ENCODE data around the gene SORCS2. TPM values are rescaled to one million over a fixed set of nuclear protein-coding genes. Genes with fewer than 3 reads are reported as not detected.

Gene SORCS2
- total RNA-seq, 1 donor from 2014 or later = 5.2 TPM

GRCh38 chr4:7612311-7612897 lies 420.1 kb downstream of the SORCS2 start:
- H3K36me3 Mint-ChIP-seq = no peaks in the 10 kb centered on the region
- Histone ChIP-seq H3K79me2 (ENCODE audit: low read depth) (no peaks in the 10 kb centered on the region), H3K9me3 (ENCODE audit: low read depth) (no peaks in the 10 kb centered on the region), H3K4me1 (no peaks in the 10 kb centered on the region), H3K4me3 (no peak overlapping the region), H2AFZ (replicated peaks) (no peak overlapping the region), H3K9ac (no peak overlapping the region), H3F3A (ENCODE audit: low read depth) (no peaks in the 10 kb centered on the region), H3K4me2 (no peak overlapping the region), H3K27ac (no peak overlapping the region), H3K27me3 (no peaks in the 10 kb centered on the region), H3K36me3 (no peaks in the 10 kb centered on the region), H4K20me1 (ENCODE audit: low read depth) (no peaks in the 10 kb centered on the region)
- peaks cover 19% of the 10 kb centered on the region for H3K4me1 Mint-ChIP-seq
- no peak overlapping the region for H3K27ac Mint-ChIP-seq
- no peak for DNase-seq (ENCODE audit: low spot score)
- H3K27me3 Mint-ChIP-seq (ENCODE audit: insufficient read depth, low read depth) = peaks cover 4% of the 10 kb centered on the region
- TF ChIP-seq CTCF (IDR thresholded peaks at IDR 0.05) (no peak), EZH2phosphoT487 (IDR thresholded peaks at IDR 0.05) (no peak), EZH2 (IDR thresholded peaks at IDR 0.05) (no peak)
- H3K9me3 Mint-ChIP-seq = peaks cover 2% of the 10 kb centered on the region
- no peak overlapping the region for H3K4me3 Mint-ChIP-seq

GRCh38 chr4:7614350-7614949 lies 422.1 kb downstream of the SORCS2 start:
- Histone ChIP-seq H3K9me3 (ENCODE audit: low read depth) (no peaks in the 10 kb centered on the region), H3K4me1 (no peaks in the 10 kb centered on the region), H2AFZ (replicated peaks) (no peak overlapping the region), H4K20me1 (ENCODE audit: low read depth) (no peaks in the 10 kb centered on the region), H3K4me2 (no peak overlapping the region), H3K4me3 (no peak overlapping the region), H3K9ac (no peak overlapping the region), H3K79me2 (ENCODE audit: low read depth) (no peaks in the 10 kb centered on the region), H3K36me3 (no peaks in the 10 kb centered on the region), H3K27me3 (no peaks in the 10 kb centered on the region), H3F3A (ENCODE audit: low read depth) (no peaks in the 10 kb centered on the region), H3K27ac (no peak overlapping the region)
- Mint-ChIP-seq H3K27me3 (ENCODE audit: insufficient read depth, low read depth) (peaks cover 2% of the 10 kb centered on the region), H3K4me3 (no peak overlapping the region), H3K4me1 (peaks cover 16% of the 10 kb centered on the region), H3K27ac (no peak overlapping the region), H3K36me3 (no peaks in the 10 kb centered on the region), H3K9me3 (peaks cover 2% of the 10 kb centered on the region)
- DNase-seq (ENCODE audit: low spot score) = no peak
- TF ChIP-seq EZH2 (IDR thresholded peaks at IDR 0.05) (no peak), EZH2phosphoT487 (IDR thresholded peaks at IDR 0.05) (no peak), CTCF (IDR thresholded peaks at IDR 0.05) (no peak)

GRCh38 chr4:7616193-7616592 lies 423.9 kb downstream of the SORCS2 start:
- Histone ChIP-seq H3K4me2 (no peak overlapping the region), H3K4me3 (no peak overlapping the region), H2AFZ (replicated peaks) (no peak overlapping the region), H3K27me3 (no peaks in the 10 kb centered on the region), H3K9me3 (ENCODE audit: low read depth) (no peaks in the 10 kb centered on the region), H3K79me2 (ENCODE audit: low read depth) (no peaks in the 10 kb centered on the region), H3K4me1 (no peaks in the 10 kb centered on the region), H3K27ac (no peak overlapping the region), H4K20me1 (ENCODE audit: low read depth) (no peaks in the 10 kb centered on the region), H3K36me3 (no peaks in the 10 kb centered on the region), H3K9ac (no peak overlapping the region), H3F3A (ENCODE audit: low read depth) (no peaks in the 10 kb centered on the region)
- peaks cover 2% of the 10 kb centered on the region for H3K27me3 Mint-ChIP-seq (ENCODE audit: insufficient read depth, low read depth)
- no peaks in the 10 kb centered on the region for H3K36me3 Mint-ChIP-seq
- TF ChIP-seq EZH2 (IDR thresholded peaks at IDR 0.05) = no peak
- no peak for TF ChIP-seq CTCF (IDR thresholded peaks at IDR 0.05)
- no peak for TF ChIP-seq EZH2phosphoT487 (IDR thresholded peaks at IDR 0.05)
- peaks cover 2% of the 10 kb centered on the region for H3K9me3 Mint-ChIP-seq
- no peak overlapping the region for H3K27ac Mint-ChIP-seq
- DNase-seq (ENCODE audit: low spot score) = no peak
- H3K4me3 Mint-ChIP-seq = no peak overlapping the region
- peaks cover 11% of the 10 kb centered on the region for H3K4me1 Mint-ChIP-seq

Data from neural progenitor cell (in vitro differentiated cells).